Subcutaneous abdominal adipose tissue (tissue), 5 donors: ENCODE data around the gene PSME2.

ENCODE experiments used
- H3K27ac ChIP-seq: one replicate; pipeline ENCODE4 v1.7.0; 2013; ENCODE audit warnings: low read depth, mild to moderate bottlenecking, inconsistent platforms, low read length, moderate library complexity
- H3K27me3 ChIP-seq, 5 donors: one replicate each; pipeline ENCODE4 v1.7.0; 2013; ENCODE audit warnings: low read length in 5 of 5, inconsistent platforms in 1 of 5; ENCODE audit not compliant: control insufficient read depth in 5 of 5, insufficient read depth in 4 of 5
- H3K36me3 ChIP-seq, 5 donors: one replicate each; pipeline ENCODE4 v1.7.0; 2013; ENCODE audit warnings: low read length in 5 of 5; ENCODE audit not compliant: control insufficient read depth in 5 of 5, insufficient read depth in 5 of 5
- H3K4me1 ChIP-seq, 5 donors: one replicate each; pipeline ENCODE4 v1.7.0; 2013; ENCODE audit warnings: low read length in 5 of 5, mild to moderate bottlenecking in 3 of 5, moderate library complexity in 1 of 5; ENCODE audit not compliant: control insufficient read depth in 5 of 5, insufficient read depth in 5 of 5
- H3K4me3 ChIP-seq, 5 donors: one replicate each; pipeline ENCODE4 v1.7.0; 2013; ENCODE audit warnings: low read length in 5 of 5, low read depth in 1 of 5
- H3K9ac ChIP-seq, 5 donors: one replicate each; pipeline ENCODE4 v1.7.0; 2013; ENCODE audit warnings: low read length in 5 of 5, mild to moderate bottlenecking in 4 of 5, moderate library complexity in 3 of 5
- H3K9me3 ChIP-seq, 5 donors: one replicate each; pipeline ENCODE4 v1.7.0; 2013; ENCODE audit warnings: low read length in 5 of 5; ENCODE audit not compliant: control insufficient read depth in 5 of 5
- donor health status: healthy.
- donor health status: healthy.
- donor health status: healthy.
- donor health status: healthy.
- donor health status: healthy.

PSME2 gene

DNA sequence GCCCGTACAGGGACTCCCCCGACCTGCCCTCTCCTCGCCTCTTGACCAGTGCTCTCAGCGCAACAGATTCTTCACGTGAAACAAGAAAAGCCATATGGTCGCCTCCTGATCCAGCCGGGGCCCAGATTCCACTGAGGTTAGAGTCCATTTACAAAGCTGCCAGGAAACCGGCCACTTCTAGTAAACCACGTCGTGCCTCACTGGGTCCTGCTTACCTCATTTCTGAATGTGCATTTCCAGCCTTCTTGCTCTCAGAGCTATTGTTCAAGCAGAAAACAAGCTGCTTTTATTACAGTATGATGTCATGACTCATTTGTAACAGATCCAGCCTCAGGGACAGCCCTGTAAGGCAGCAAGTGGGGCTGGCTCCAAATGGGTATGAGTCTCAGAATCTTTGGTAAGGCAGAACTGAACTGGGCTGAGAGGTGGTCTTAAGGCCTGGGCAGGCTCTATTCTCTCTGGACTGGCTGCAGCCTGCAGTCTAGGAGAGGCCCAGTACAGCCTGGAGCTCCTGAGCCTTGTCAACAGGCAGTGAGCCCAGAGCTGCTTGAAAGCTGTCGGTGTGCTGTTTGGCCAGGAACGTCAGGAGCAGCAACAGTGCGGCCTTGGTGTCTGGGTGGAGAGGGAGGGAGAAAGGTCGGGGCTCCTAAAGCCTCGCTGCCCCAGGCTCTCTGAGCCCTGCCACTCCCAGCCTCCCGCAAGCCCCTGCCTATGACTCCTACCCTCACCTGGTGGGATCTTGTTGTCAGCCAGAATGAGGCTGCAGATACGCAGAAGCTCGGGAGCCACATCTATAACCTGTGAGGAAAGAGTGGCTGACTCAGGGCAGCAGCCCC lies 33.8 kb upstream of the PSME2 start:
- H3K9ac ChIP-seq: peak overlapping the region in 1 of 5 donors; percentile 37
- H3K27ac ChIP-seq: peak overlapping the region; percentile 10
- H3K36me3 ChIP-seq: peaks cover 0 to 95% (median 87%) of the 10 kb centered on the region in 5 donors
- no peaks in the 10 kb centered on the region for H3K4me1 ChIP-seq
- no peaks in the 10 kb centered on the region for H3K27me3 ChIP-seq
- no peaks in the 10 kb centered on the region for H3K9me3 ChIP-seq
- H3K4me3 ChIP-seq: no peak overlapping the region

GRCh38 chr14:24179294-24179960 lies 33.0 kb upstream of the PSME2 start:
- H3K4me3 ChIP-seq: no peak overlapping the region

GRCh38 chr14:24178399-24179178 lies 32.2 kb upstream of the PSME2 start:
- H3K9ac ChIP-seq: no peak overlapping the region
- H3K4me1 ChIP-seq: no peaks in the 10 kb centered on the region
- H3K27me3 ChIP-seq: no peaks in the 10 kb centered on the region
- H3K4me3 ChIP-seq: no peak overlapping the region
- H3K36me3 ChIP-seq: peaks cover 0 to 89% (median 73%) of the 10 kb centered on the region in 5 donors
- no peaks in the 10 kb centered on the region for H3K9me3 ChIP-seq
- H3K27ac ChIP-seq: no peak overlapping the region

More at GRCh38 chr14:24179294-24179960, 33.0 kb upstream of the PSME2 start:
- Histone ChIP-seq H3K9ac (peak overlapping the region in 1 of 5 donors; percentile 37), H3K9me3 (no peaks in the 10 kb centered on the region), H3K27ac (peak overlapping the region; percentile 10), H3K36me3 (peaks cover 0 to 94% (median 81%) of the 10 kb centered on the region in 5 donors), H3K27me3 (no peaks in the 10 kb centered on the region), H3K4me1 (no peaks in the 10 kb centered on the region)

DNA sequence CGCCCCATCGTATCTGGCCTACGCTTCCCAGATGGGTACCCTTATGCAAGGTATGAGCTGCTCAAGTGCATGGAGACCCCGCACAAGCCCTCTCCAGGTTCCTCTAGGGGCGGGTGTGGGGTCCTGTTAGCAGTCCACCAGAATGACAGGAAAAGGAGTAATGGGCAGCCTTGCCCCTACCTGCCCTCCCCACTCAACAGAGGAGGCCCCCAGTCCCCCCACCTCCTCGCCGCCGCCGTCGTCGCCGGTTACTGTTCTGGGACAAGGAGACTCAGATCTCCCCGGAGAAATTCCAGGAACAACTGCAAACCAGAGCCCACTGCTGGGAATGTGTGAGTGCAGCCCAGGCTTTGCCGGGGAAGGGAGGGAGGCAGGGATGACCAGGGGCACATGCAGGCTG lies 31.5 kb upstream of the PSME2 start:
- H3K9me3 ChIP-seq: no peaks in the 10 kb centered on the region
- no peak overlapping the region for H3K4me3 ChIP-seq
- peaks cover 0 to 89% (median 73%) of the 10 kb centered on the region in 5 donors for H3K36me3 ChIP-seq
- H3K9ac ChIP-seq: no peak overlapping the region
- no peaks in the 10 kb centered on the region for H3K27me3 ChIP-seq
- H3K4me1 ChIP-seq: no peaks in the 10 kb centered on the region
- H3K27ac ChIP-seq: no peak overlapping the region

DNA sequence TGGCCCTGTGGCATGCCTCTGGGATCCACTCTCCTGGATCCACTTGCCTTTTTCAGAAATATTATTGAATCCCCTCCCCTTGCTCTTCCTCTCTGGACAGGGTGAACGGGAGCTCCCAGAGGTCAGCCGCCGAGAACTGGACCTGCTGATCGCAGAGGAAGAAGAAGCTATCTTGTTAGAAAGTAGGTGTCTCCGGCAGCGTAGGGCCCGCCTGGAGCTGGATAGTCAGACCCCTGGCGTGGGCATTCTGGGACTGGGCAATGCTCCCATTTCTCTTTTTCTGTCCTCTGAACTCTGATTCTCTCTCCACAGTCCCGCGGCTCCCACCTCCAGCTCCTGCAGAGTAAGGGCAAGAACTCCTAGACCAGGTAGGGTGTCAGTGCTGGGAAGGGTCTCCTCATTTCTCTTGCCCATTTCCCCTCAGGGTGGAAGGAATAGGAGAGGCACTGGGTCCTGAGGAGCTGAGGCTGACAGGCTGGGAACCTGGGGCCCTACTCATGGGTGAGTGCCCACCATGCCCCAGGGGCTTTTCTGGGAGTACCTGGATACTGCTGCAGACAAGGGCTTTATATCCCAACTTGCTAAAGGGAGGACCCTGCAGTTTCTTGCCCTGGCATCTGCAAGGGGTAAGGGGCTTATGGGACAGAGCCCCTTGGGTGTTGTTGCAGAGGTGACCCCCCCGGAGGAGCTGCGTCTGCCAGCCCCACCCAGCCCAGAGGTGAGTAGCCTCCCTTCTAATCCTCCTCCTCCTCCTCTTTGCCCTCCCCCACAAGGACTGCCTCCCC lies 30.8 kb upstream of the PSME2 start:
- Histone ChIP-seq H3K36me3 (peaks cover 0 to 89% (median 70%) of the 10 kb centered on the region in 5 donors), H3K9me3 (no peaks in the 10 kb centered on the region), H3K9ac (no peak overlapping the region), H3K27me3 (no peaks in the 10 kb centered on the region), H3K4me1 (peaks cover 0 to under 1% (median 0%) of the 10 kb centered on the region in 5 donors), H3K4me3 (no peak overlapping the region), H3K27ac (no peak overlapping the region)

GRCh38 chr14:24176599-24176998 lies 30.2 kb upstream of the PSME2 start:
- H3K27ac ChIP-seq: no peak overlapping the region
- H3K9me3 ChIP-seq: no peaks in the 10 kb centered on the region
- no peak overlapping the region for H3K9ac ChIP-seq
- peaks cover 0 to 7% (median 5%) of the 10 kb centered on the region in 5 donors for H3K4me1 ChIP-seq
- H3K36me3 ChIP-seq: peaks cover 0 to 83% (median 64%) of the 10 kb centered on the region in 5 donors
- H3K4me3 ChIP-seq: no peak overlapping the region
- no peaks in the 10 kb centered on the region for H3K27me3 ChIP-seq

DNA sequence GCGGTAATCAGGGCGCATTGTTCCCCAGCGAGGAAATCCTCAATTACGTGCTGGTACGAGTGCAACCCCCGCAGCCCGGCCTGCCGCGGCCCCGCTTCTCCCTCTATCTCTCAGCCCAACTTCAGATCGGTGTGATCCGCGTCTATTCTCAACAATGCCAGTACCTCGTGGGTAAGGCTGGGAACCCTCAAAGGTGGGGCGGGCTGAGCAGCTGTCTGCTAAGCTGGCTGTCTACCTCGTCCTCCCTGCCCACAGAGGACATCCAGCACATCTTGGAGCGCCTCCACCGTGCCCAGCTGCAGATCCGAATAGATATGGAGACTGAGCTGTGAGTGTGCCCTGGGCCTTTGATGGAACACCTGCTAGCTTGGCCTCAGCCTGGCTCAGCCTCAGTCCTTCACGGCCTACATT lies 26.5 kb upstream of the PSME2 start:
- peaks cover 0 to 11% (median 5%) of the 10 kb centered on the region in 5 donors for H3K4me1 ChIP-seq
- H3K9me3 ChIP-seq: no peaks in the 10 kb centered on the region
- no peak overlapping the region for H3K9ac ChIP-seq
- no peak overlapping the region for H3K4me3 ChIP-seq
- H3K36me3 ChIP-seq: peaks cover 2 to 61% (median 36%) of the 10 kb centered on the region in 5 donors
- H3K27me3 ChIP-seq: no peaks in the 10 kb centered on the region
- no peak overlapping the region for H3K27ac ChIP-seq

DNA sequence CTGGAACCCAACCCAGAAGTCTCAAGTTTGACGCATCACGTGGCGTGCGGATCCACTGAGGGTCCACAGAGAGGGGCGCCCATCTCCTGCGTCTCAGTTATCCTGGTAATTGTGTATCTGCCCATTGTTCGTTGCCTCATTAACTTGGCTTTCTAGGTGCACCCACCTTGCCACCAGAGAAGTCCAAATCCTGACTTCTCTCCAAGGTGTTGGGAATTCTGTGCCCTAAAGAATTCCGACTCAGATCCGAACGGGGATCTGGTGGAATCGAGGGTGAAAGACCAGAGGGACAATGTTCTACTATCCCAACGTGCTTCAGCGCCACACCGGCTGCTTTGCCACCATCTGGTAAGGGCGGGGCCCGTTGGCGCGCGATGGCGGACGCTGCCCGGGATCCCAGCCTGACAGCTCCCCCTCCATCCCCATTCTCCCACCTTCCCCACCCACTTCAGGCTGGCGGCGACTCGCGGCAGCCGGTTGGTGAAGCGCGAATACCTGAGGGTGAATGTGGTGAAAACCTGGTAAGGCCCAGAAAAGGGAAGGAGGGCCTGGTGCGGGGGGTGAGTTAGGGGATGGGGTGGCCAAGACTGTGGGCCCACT lies 26.0 kb upstream of the PSME2 start:
- no peaks in the 10 kb centered on the region for H3K27me3 ChIP-seq
- peaks cover 0 to 11% (median 5%) of the 10 kb centered on the region in 5 donors for H3K4me1 ChIP-seq
- peak overlapping the region in 2 of 5 donors; percentile 22 to 50 for H3K4me3 ChIP-seq
- H3K27ac ChIP-seq: no peak overlapping the region
- no peak overlapping the region for H3K9ac ChIP-seq
- H3K9me3 ChIP-seq: no peaks in the 10 kb centered on the region
- peaks cover 2 to 59% (median 36%) of the 10 kb centered on the region in 5 donors for H3K36me3 ChIP-seq
